HepG2 (cell line): ENCODE results near the gene FKBP10. TPM values are rescaled to one million over a fixed set of nuclear protein-coding genes. Genes with fewer than 3 reads are reported as not detected.
A peak's percentile ranks its signal among the peaks of the same experiment; 100 is the strongest.

Experiments used
- ATAC-seq: fragments of 200-7000 bp; cut with Tn5 transposase; 3 replicates; pipeline ENCODE4 v1.9.1; 2020; ENCODE audit warnings: mild to moderate bottlenecking, moderate library complexity
- BruUV-seq: library from RNA; stranded (reverse); fragments of 400-500 nt; replicated peaks from 2 replicates; lab custom pipeline; 2021; lab: Mats Ljungman, UMichigan
- CTCF ChIA-PET: fragments of 300-600 bp; formaldehyde crosslinking; extraction: SDS; loops from one replicate; lab custom pipeline; 2021; ENCODE audit warnings: low total read pairs, inconsistent platforms, low intra/inter-chr PET ratio; lab: Yijun Ruan, JAX
- POLR2A ChIA-PET: fragments of 350-600 bp; sonication (Branson Sonifier 250); formaldehyde crosslinking; loops from one replicate; lab custom pipeline; 2020; ENCODE audit warnings: antibody characterized with exemption, inconsistent platforms; lab: Yijun Ruan, JAX
- DNase-seq: peaks from one replicate; pipeline ENCODE4 v3.0.0-alpha.2; 2015; ENCODE audit warnings: low spot score
- FAIRE-seq: peaks from 3 replicates; lab custom pipeline; 2011; peaks lifted over from hg19 to GRCh38; lab: Jason Lieb, UNC
- H2AFZ ChIP-seq: one replicate; pipeline ENCODE4 v1.6.1; 2011; ENCODE audit warnings: low read length, inconsistent platforms
- H3K27ac ChIP-seq: fragments of 300-600 bp; 3 replicates; pipeline ENCODE4 v1.8.0; 2011; ENCODE audit warnings: mixed run types, mild to moderate bottlenecking, mixed read lengths, low read length, inconsistent platforms; ENCODE audit not compliant: insufficient read depth; ENCODE audit errors: extremely low read length
- H3K27me3 ChIP-seq, 2 experiments: fragments of 200-600 bp in 1 of 2; 2 replicates in 1 of 2; 3 replicates in 1 of 2; pipeline versions ENCODE4 v1.6.0 to v1.8.0; 2011; ENCODE audit warnings: low read length in 2 of 2, mild to moderate bottlenecking in 2 of 2, moderate library complexity in 2 of 2, inconsistent platforms in 1 of 2; ENCODE audit not compliant: insufficient read depth in 2 of 2, control insufficient read depth in 1 of 2
- H3K36me3 ChIP-seq, 2 experiments: fragments of 200-600 bp in 1 of 2; replicated peaks in 1 of 2; 2 replicates in 1 of 2; 3 replicates in 1 of 2; pipeline versions ENCODE4 v1.5.1 to v1.8.0; 2011; ENCODE audit warnings: low read length in 2 of 2, inconsistent platforms in 1 of 2; ENCODE audit not compliant: insufficient read depth in 2 of 2, control insufficient read depth in 1 of 2
- H3K4me1 ChIP-seq: 2 replicates; pipeline ENCODE4 v1.5.1; 2012; ENCODE audit warnings: low read length, inconsistent platforms; ENCODE audit not compliant: insufficient read depth
- H3K4me2 ChIP-seq: 2 replicates; pipeline ENCODE4 v1.6.0; 2011; ENCODE audit warnings: low read depth, low read length, inconsistent platforms
- H3K4me3 ChIP-seq, 3 experiments: fragments of 200-600 bp in 1 of 3; sonication (generic), shearing (Covaris generic) in 1 of 3; replicated peaks in 1 of 3; 2 replicates each; pipeline ENCODE4 v1.5.1; 2011 to 2016; ENCODE audit warnings: low read length in 3 of 3, inconsistent platforms in 2 of 3, low read depth in 2 of 3, mild to moderate bottlenecking in 2 of 3, control low read depth in 1 of 3, mixed read lengths in 1 of 3; ENCODE audit not compliant: insufficient read depth in 1 of 3
- H3K79me2 ChIP-seq: one replicate; pipeline ENCODE4 v1.6.1; 2011; ENCODE audit warnings: low read length, inconsistent platforms; ENCODE audit not compliant: insufficient read depth
- H3K9ac ChIP-seq: 2 replicates; pipeline ENCODE4 v1.6.0; 2011; ENCODE audit warnings: mild to moderate bottlenecking, low read depth, low read length, inconsistent platforms; ENCODE audit not compliant: insufficient read depth
- H3K9me3 ChIP-seq: 2 replicates; pipeline ENCODE4 v1.5.1; 2012; ENCODE audit warnings: mild to moderate bottlenecking, low read length
- H4K20me1 ChIP-seq: 2 replicates; pipeline ENCODE4 v1.6.0; 2011; ENCODE audit warnings: inconsistent platforms, mild to moderate bottlenecking, low read length, moderate library complexity; ENCODE audit not compliant: insufficient read depth
- EZH2 ChIP-seq: conservative IDR thresholded peaks from 2 replicates; pipeline ENCODE4 v1.6.1; 2012; ENCODE audit warnings: mild to moderate bottlenecking, low read depth, low read length, moderate library complexity
- HMG20B ChIP-seq: conservative IDR thresholded peaks from 2 replicates; pipeline ENCODE4 v1.6.1; 2016; ENCODE audit warnings: missing genetic modification reagents, missing compliant biosample characterization
- JUNB ChIP-seq: sonication (generic); formaldehyde crosslinking; IDR thresholded peaks from 2 replicates; pipeline ENCODE4 v1.8.0; 2022; ENCODE audit warnings: missing genetic modification reagents, mild to moderate bottlenecking, borderline replicate concordance
- KDM6A ChIP-seq: IDR thresholded peaks from 2 replicates; pipeline ENCODE4 v1.6.1; 2016; ENCODE audit warnings: low read depth
- NRL ChIP-seq: sonication (generic); formaldehyde crosslinking; IDR thresholded peaks from 2 replicates; pipeline ENCODE4 v1.5.0; 2020; ENCODE audit warnings: missing genetic modification reagents, mild to moderate bottlenecking, moderate library complexity, borderline replicate concordance
- YEATS2 ChIP-seq: sonication (generic); formaldehyde crosslinking; IDR thresholded peaks from 2 replicates; pipeline ENCODE4 v1.4.0; 2020; ENCODE audit warnings: missing genetic modification reagents, borderline replicate concordance
- ZBTB7B ChIP-seq: sonication (generic); formaldehyde crosslinking; IDR thresholded peaks from 2 replicates; pipeline ENCODE4 v1.4.0; 2020; ENCODE audit warnings: missing genetic modification reagents
- ZKSCAN8 ChIP-seq: IDR thresholded peaks from 2 replicates; pipeline ENCODE4 v1.6.1; 2016; ENCODE audit warnings: borderline replicate concordance, missing genetic modification reagents, missing compliant biosample characterization
- ZNF562 ChIP-seq: sonication (generic); formaldehyde crosslinking; IDR thresholded peaks from 2 replicates; pipeline ENCODE4 v1.8.0; 2022; ENCODE audit warnings: missing genetic modification reagents, borderline replicate concordance
- ZNF569 ChIP-seq: sonication (generic); formaldehyde crosslinking; IDR thresholded peaks from 2 replicates; pipeline ENCODE4 v1.5.0; 2020; ENCODE audit warnings: mild to moderate bottlenecking, missing genetic modification reagents, moderate library complexity, borderline replicate concordance
- ZNF800 ChIP-seq: sonication (generic); formaldehyde crosslinking; IDR thresholded peaks from 2 replicates; pipeline ENCODE4 v1.4.0; 2020; ENCODE audit warnings: missing genetic modification reagents
- WGBS: methylation state at CpG from one replicate; pipeline ENCODE4 v1.1.6; 2017; ENCODE audit warnings: low lambda C conversion rate; 5-methylcytosine and 5-hydroxymethylcytosine counted together
- in situ Hi-C: cut with HindIII; loops from 2 replicates; pipeline ENCODE4 v1.10.0; 2017; ENCODE audit warnings: low pct_unique_long_range_greater_than_20kb; ENCODE audit not compliant: extremely low pct_ligation_motif_present
- intact Hi-C: fragments of 100-400 bp; cut with micrococcal nuclease; formaldehyde crosslinking; loops from one replicate; pipeline ENCODE4 v1.10.0; 2022; ENCODE audit not compliant: unreplicated experiment
- polyA plus RNA-seq, 8 experiments: library from polyadenylated mRNA; depleted of rRNA in 3 of 8; stranded (reverse) in 7 of 8; unstranded in 1 of 8; fragments of >200 nt; fragmentation: Illumina TruSeq in 4 of 8; extraction: Trizol in 4 of 8; gene quantifications; 2 replicates each; pipeline versions ENCODE4 v1.2.1 to v1.2.3, GENCODE V29; 2011 to 2016; ENCODE audit warnings: low read depth in 4 of 8, missing spikeins in 1 of 8, mixed read lengths in 1 of 8; ENCODE audit not compliant: insufficient read depth in 1 of 8
- total RNA-seq, 5 experiments: library from RNA; depleted of rRNA; stranded (reverse); fragments of >200 nt; fragmentation: Illumina TruSeq; extraction: Trizol; gene quantifications; 2 replicates each; pipeline ENCODE4 v1.2.3, GENCODE V29; 2016; ENCODE audit warnings: low read depth in 1 of 5
- TF ChIP-seq, protein P1 (sequence below): sonication (generic); formaldehyde crosslinking; IDR thresholded peaks from 2 replicates; pipeline ENCODE4 v1.4.0; 2020; ENCODE audit warnings: mild to moderate bottlenecking, missing genetic modification reagents
- TF ChIP-seq, protein P2 (sequence below): sonication (generic); formaldehyde crosslinking; IDR thresholded peaks from 2 replicates; pipeline ENCODE4; 2020; ENCODE audit warnings: missing genetic modification reagents, mild to moderate bottlenecking, borderline replicate concordance
- TF ChIP-seq, protein P3 (sequence below): sonication (generic); formaldehyde crosslinking; IDR thresholded peaks from 2 replicates; pipeline ENCODE4 v1.4.0; 2020; ENCODE audit warnings: mild to moderate bottlenecking, missing genetic modification reagents
- TF ChIP-seq, protein P4 (sequence below): sonication (generic); formaldehyde crosslinking; IDR thresholded peaks from 2 replicates; pipeline ENCODE4 v1.5.0; 2020; ENCODE audit warnings: missing genetic modification reagents

Gene FKBP10
- total and polyA plus RNA-seq, 2 of the 13 experiments (the other 11 are each of a cell fraction or from before 2014, with no cell fraction given), result 149 to 573 TPM

DNA sequence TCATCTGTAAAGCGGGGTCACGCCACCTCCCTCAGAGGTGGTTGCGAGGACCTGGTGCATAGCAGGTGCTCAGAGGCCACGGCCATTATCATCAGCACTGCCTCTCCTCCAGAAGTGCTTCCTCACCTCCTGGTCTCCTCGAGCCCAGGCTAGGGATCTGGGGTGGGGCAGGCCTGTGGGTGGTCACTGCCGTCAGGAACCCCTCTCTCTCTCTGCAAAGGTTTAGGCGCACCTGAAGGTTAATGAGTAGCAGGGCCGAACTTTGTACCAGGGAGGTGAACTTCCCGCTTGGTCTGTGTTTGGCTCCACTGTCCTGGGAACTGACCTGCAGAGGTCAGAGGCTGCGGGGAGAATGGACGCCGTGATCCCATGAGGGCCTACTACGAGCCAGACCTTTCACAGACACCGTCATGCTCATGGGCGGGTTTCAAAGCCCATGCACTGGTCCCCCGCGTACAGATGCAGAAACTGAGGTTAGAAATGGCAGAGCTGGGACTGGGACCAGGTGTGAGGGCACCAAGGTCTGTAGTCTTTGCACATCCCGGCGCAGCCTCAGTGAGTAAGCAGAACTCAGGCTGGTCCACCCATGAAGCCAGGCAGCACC lies 40.1 kb upstream of the FKBP10 start:
- peak overlapping the region; percentile 84 for H3K4me2 ChIP-seq
- no peaks in the 10 kb centered on the region for H3K79me2 ChIP-seq
- TF ChIP-seq YEATS2 (CRISPR knock-in tag) (no peak), JUNB (no peak), NRL (no peak; the same call in 1 of the 2 replicates), ZNF562 (CRISPR knock-in tag) (no peak), KDM6A (peak; percentile 83), ZBTB7B (peak; percentile 97), EZH2 (no peak), ZNF569 (no peak), ZKSCAN8 (CRISPR knock-in tag) (0 out of 2 replicates have a peak, but pooled peaks have one; percentile 28), ZNF800 (CRISPR knock-in tag) (0 out of 2 replicates have a peak, but pooled peaks have one; percentile 27), HMG20B (CRISPR knock-in tag) (no peak; the same call in 1 of the 2 replicates)
- TF ChIP-seq, protein P1, sequence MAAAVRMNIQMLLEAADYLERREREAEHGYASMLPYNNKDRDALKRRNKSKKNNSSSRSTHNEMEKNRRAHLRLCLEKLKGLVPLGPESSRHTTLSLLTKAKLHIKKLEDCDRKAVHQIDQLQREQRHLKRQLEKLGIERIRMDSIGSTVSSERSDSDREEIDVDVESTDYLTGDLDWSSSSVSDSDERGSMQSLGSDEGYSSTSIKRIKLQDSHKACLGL, result peak; percentile 79
- TF ChIP-seq, protein P2, sequence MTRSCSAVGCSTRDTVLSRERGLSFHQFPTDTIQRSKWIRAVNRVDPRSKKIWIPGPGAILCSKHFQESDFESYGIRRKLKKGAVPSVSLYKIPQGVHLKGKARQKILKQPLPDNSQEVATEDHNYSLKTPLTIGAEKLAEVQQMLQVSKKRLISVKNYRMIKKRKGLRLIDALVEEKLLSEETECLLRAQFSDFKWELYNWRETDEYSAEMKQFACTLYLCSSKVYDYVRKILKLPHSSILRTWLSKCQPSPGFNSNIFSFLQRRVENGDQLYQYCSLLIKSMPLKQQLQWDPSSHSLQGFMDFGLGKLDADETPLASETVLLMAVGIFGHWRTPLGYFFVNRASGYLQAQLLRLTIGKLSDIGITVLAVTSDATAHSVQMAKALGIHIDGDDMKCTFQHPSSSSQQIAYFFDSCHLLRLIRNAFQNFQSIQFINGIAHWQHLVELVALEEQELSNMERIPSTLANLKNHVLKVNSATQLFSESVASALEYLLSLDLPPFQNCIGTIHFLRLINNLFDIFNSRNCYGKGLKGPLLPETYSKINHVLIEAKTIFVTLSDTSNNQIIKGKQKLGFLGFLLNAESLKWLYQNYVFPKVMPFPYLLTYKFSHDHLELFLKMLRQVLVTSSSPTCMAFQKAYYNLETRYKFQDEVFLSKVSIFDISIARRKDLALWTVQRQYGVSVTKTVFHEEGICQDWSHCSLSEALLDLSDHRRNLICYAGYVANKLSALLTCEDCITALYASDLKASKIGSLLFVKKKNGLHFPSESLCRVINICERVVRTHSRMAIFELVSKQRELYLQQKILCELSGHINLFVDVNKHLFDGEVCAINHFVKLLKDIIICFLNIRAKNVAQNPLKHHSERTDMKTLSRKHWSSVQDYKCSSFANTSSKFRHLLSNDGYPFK (CRISPR knock-in tag), result peak; percentile 68
- TF ChIP-seq, protein P3, sequence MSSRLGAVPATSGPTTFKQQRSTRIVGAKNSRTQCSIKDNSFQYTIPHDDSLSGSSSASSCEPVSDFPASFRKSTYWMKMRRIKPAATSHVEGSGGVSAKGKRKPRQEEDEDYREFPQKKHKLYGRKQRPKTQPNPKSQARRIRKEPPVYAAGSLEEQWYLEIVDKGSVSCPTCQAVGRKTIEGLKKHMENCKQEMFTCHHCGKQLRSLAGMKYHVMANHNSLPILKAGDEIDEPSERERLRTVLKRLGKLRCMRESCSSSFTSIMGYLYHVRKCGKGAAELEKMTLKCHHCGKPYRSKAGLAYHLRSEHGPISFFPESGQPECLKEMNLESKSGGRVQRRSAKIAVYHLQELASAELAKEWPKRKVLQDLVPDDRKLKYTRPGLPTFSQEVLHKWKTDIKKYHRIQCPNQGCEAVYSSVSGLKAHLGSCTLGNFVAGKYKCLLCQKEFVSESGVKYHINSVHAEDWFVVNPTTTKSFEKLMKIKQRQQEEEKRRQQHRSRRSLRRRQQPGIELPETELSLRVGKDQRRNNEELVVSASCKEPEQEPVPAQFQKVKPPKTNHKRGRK (CRISPR knock-in tag), result no peak
- TF ChIP-seq, protein P4, sequence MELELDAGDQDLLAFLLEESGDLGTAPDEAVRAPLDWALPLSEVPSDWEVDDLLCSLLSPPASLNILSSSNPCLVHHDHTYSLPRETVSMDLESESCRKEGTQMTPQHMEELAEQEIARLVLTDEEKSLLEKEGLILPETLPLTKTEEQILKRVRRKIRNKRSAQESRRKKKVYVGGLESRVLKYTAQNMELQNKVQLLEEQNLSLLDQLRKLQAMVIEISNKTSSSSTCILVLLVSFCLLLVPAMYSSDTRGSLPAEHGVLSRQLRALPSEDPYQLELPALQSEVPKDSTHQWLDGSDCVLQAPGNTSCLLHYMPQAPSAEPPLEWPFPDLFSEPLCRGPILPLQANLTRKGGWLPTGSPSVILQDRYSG (CRISPR knock-in tag), result no peak

More for the DNA sequence above, 40.1 kb upstream of the FKBP10 start:
- FAIRE-seq (peak; percentile 97), ATAC-seq (peak; percentile 59), DNase-seq (peak; percentile 83)
- intact Hi-C loops (loop anchor here (1.0 kb wide), 1 partner anchor 14 kb away; the partner anchor contains the start of gene JUP), in situ Hi-C loops (no loop called here)
- Histone ChIP-seq H3K9ac (peak overlapping the region; percentile 60), H3K4me1 (peaks cover 50% of the 10 kb centered on the region), H2AFZ (no peak overlapping the region), H3K27me3 (no peaks in the 10 kb centered on the region), H3K36me3 (peaks cover 9 to 33% of the 10 kb centered on the region in 2 experiments; a peak in 4 of 5 replicates), H3K9me3 (no peaks in the 10 kb centered on the region), H3K27ac (peak overlapping the region; percentile 80), H4K20me1 (no peaks in the 10 kb centered on the region), H3K4me3 (peak overlapping the region; percentile 36 to 67 (median 38); a peak in 5 of 6 replicates)
- WGBS, result 21% methylated on average over 12 of the region's 19 CpGs
- no TSS peak for BruUV-seq
- POLR2A ChIA-PET, result interaction anchor here (0.9 to 3.2 kb wide), 15 partner anchors 11 to 193 kb away, joined by 3 to 62 read pairs (median 5); partner anchors contain the start of genes CNP, EIF1, FKBP10 and JUP
- CTCF ChIA-PET, result interaction anchor here (1.3 kb wide), 1 partner anchor 35 kb away, joined by 4 read pairs; no protein-coding TSS in a partner anchor
